GM12878 (cell line): ENCODE results near the gene FLRT1. TPM values are rescaled to one million over a fixed set of nuclear protein-coding genes. Genes with fewer than 3 reads are reported as not detected.

ENCODE experiments used
- ATAC-seq: fragments of 200-7000 bp; cut with Tn5 transposase; 3 replicates; pipeline ENCODE4 v1.9.1; 2020; ENCODE audit warnings: mild to moderate bottlenecking, moderate library complexity
- BruUV-seq: library from RNA; stranded (reverse); fragments of 400-500 nt; replicated peaks from 2 replicates; lab custom pipeline; 2021; lab: Mats Ljungman, UMichigan
- CTCF ChIA-PET: fragments of 300-600 bp; sonication (Branson Sonifier 250); formaldehyde crosslinking; extraction: SDS; loops from one replicate; lab custom pipeline; 2021; ENCODE audit warnings: inconsistent platforms; lab: Yijun Ruan, JAX
- POLR2A ChIA-PET: fragments of 350-600 bp; formaldehyde crosslinking; extraction: SDS; loops from one replicate; lab custom pipeline; 2021; ENCODE audit warnings: inconsistent platforms; lab: Charles Lee
- RAD21 ChIA-PET: fragments of 300-600 bp; sonication (Branson Sonifier 250); formaldehyde crosslinking; loops from one replicate; lab custom pipeline; 2023; ENCODE audit warnings: antibody characterized with exemption; ENCODE audit not compliant: unreplicated experiment; lab: Charles Lee
- SMC1A ChIA-PET: fragments of 300-600 bp; sonication (Branson Sonifier 250); formaldehyde crosslinking; loops from one replicate; lab custom pipeline; 2023; ENCODE audit not compliant: unreplicated experiment, uncharacterized antibody; lab: Charles Lee
- DNase-seq: peaks from one replicate; pipeline ENCODE4 v3.0.0-alpha.2; 2011; ENCODE audit warnings: low read depth, low spot score
- FAIRE-seq: peaks from 3 replicates; lab custom pipeline; 2011; peaks lifted over from hg19 to GRCh38; lab: Jason Lieb, UNC
- H2AFZ ChIP-seq: 2 replicates; pipeline ENCODE4 v1.6.0; 2011; ENCODE audit warnings: low read depth, low read length, control low read depth; ENCODE audit not compliant: control insufficient read depth
- H3K27ac ChIP-seq: 2 replicates; pipeline ENCODE4 v1.5.1; 2011; ENCODE audit warnings: control low read depth; ENCODE audit not compliant: control insufficient read depth, insufficient read depth
- H3K27me3 ChIP-seq, 2 experiments: replicated peaks in 1 of 2; 2 replicates each; pipeline versions ENCODE4 v1.6.0 to v1.6.1; 2011; ENCODE audit warnings: low read length in 1 of 2; ENCODE audit not compliant: control insufficient read depth in 2 of 2, insufficient read depth in 2 of 2
- H3K36me3 ChIP-seq, 2 experiments: 2 replicates each; pipeline ENCODE4 v1.5.1; 2011; ENCODE audit warnings: low read length in 1 of 2; ENCODE audit not compliant: control insufficient read depth in 2 of 2, insufficient read depth in 2 of 2
- H3K4me1 ChIP-seq: 2 replicates; pipeline ENCODE4 v1.6.1; 2011; ENCODE audit warnings: mild to moderate bottlenecking, low read length, moderate library complexity, mixed read lengths; ENCODE audit not compliant: control insufficient read depth, insufficient read depth
- H3K4me2 ChIP-seq: 2 replicates; pipeline ENCODE4 v1.6.0; 2011; ENCODE audit warnings: control low read depth; ENCODE audit not compliant: control insufficient read depth, insufficient read depth
- H3K4me3 ChIP-seq: fragments of 200-600 bp; sonication (generic); 2 replicates; pipeline ENCODE4 v1.5.1; 2016
- H3K79me2 ChIP-seq: 2 replicates; pipeline ENCODE4 v1.6.0; 2011; ENCODE audit warnings: low read length; ENCODE audit not compliant: control insufficient read depth, insufficient read depth
- H3K9ac ChIP-seq: 2 replicates; pipeline ENCODE4 v1.8.0; 2011; ENCODE audit warnings: low read length, control low read depth, mixed read lengths; ENCODE audit not compliant: control insufficient read depth, insufficient read depth
- H3K9me3 ChIP-seq: replicated peaks from 3 replicates; pipeline ENCODE4 v1.5.1; 2011; ENCODE audit warnings: mild to moderate bottlenecking, low read length; ENCODE audit not compliant: control insufficient read depth, insufficient read depth
- H4K20me1 ChIP-seq: 2 replicates; pipeline ENCODE4 v1.6.0; 2011; ENCODE audit not compliant: control insufficient read depth, insufficient read depth
- BACH1 ChIP-seq: fragments of 450-650 bp; IDR thresholded peaks from 2 replicates; pipeline ENCODE4 v1.6.1; 2017; ENCODE audit warnings: mild to moderate bottlenecking, borderline replicate concordance
- MTA2 ChIP-seq: fragments of 450-650 bp; IDR thresholded peaks from 2 replicates; pipeline ENCODE4 v1.6.1; 2016; ENCODE audit warnings: low read depth, mild to moderate bottlenecking, moderate library complexity
- MTA3 ChIP-seq: IDR thresholded peaks from 2 replicates; pipeline ENCODE4 v1.6.1; 2012; ENCODE audit warnings: low read length, inconsistent platforms, borderline replicate concordance
- NFXL1 ChIP-seq: fragments of 450-650 bp; IDR thresholded peaks from 2 replicates; pipeline ENCODE4 v1.6.1; 2017; ENCODE audit warnings: antibody characterized with exemption, mild to moderate bottlenecking, borderline replicate concordance
- TCF3 ChIP-seq: IDR thresholded peaks from 2 replicates; pipeline ENCODE4 v1.6.1; 2012; ENCODE audit warnings: low read depth, mild to moderate bottlenecking, low read length, borderline replicate concordance; ENCODE audit not compliant: insufficient read depth
- USF1 ChIP-seq: IDR thresholded peaks from 2 replicates; pipeline ENCODE4 v1.6.1; 2011; ENCODE audit warnings: borderline replicate concordance, low read depth, mild to moderate bottlenecking, moderate library complexity, mixed read lengths, low read length; ENCODE audit not compliant: insufficient read depth; ENCODE audit errors: extremely low read length
- WGBS: methylation state at CpG from one replicate; pipeline ENCODE4 v1.1.6; 2016; ENCODE audit warnings: low lambda C conversion rate; ENCODE audit not compliant: insufficient replicate concordance, insufficient coverage; ENCODE audit errors: missing lambda C conversion rate; 5-methylcytosine and 5-hydroxymethylcytosine counted together
- in situ Hi-C: fragments of 300-500 bp; cut with MboI; formaldehyde crosslinking; loops from 9 replicates; pipeline ENCODE4 v1.14.3; 2018; ENCODE audit warnings: mixed read lengths
- intact Hi-C: fragments of 100-400 bp; cut with micrococcal nuclease; formaldehyde crosslinking; loops from one replicate; pipeline ENCODE4 v1.14.2; 2022; ENCODE audit not compliant: unreplicated experiment
- polyA plus RNA-seq, 11 experiments: library from polyadenylated mRNA; depleted of rRNA in 4 of 11; unstranded in 6 of 11; stranded (reverse) in 5 of 11; fragments of >200 nt; fragmentation: Nextera tagmentation in 4 of 11; fragmentation: Illumina TruSeq in 1 of 11; extraction: Ambion mirVana in 4 of 11; extraction: Trizol in 1 of 11; gene quantifications; 1 replicate in 1 of 11; 2 replicates in 10 of 11; pipeline versions ENCODE4 v1.2.1 to v1.2.3, GENCODE V29; 2011 to 2016; ENCODE audit warnings: inconsistent platforms in 2 of 11, missing spikeins in 2 of 11, low read depth in 1 of 11
- total RNA-seq, 4 experiments: library from RNA; depleted of rRNA in 3 of 4; stranded (reverse); fragments of >200 nt in 3 of 4; fragmentation: Illumina TruSeq in 1 of 4; extraction: Trizol in 1 of 4; gene quantifications; 2 replicates each; pipeline versions ENCODE4 v1.2.1 to v1.2.3, GENCODE V29; 2013 to 2021

FLRT1 gene
- total and polyA plus RNA-seq, 10 of the 15 experiments (the other 5 are each of a cell fraction or from before 2014, with no cell fraction given), result 0.10 to 0.12 TPM; not detected in 8

DNA sequence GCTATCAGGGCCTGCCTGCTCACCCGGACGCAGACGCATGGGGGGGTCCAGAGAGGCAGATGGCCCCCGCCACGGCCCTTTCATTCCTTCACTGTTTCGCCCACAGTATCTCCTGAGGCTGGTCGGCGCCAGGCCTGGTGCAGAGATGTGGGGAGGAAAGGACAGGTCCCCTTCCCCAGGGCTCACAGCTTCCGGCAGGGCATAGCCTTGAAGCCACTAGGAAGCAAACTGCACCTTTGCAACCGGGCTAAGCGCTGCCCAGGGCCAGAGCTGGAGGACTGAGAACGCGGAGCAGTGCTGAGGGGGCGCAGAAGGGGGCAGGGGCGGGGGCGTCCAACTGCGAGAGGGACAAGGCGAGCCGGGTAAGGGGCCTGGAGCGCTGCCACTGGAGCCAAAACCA lies 20.2 kb upstream of the FLRT1 start:
- ATAC-seq, result no peak
- H3K9ac ChIP-seq, result no peak overlapping the region
- no peaks in the 10 kb centered on the region for H3K79me2 ChIP-seq
- H3K27me3 ChIP-seq, result no peaks in the 10 kb centered on the region
- RAD21 ChIA-PET, result no interaction called here
- no peaks in the 10 kb centered on the region for H3K4me1 ChIP-seq
- BruUV-seq, result no TSS peak
- no peaks in the 10 kb centered on the region for H4K20me1 ChIP-seq
- H3K36me3 ChIP-seq, result no peaks in the 10 kb centered on the region
- intact Hi-C loops, result no loop called here
- H3K27ac ChIP-seq, result no peak overlapping the region
- no peak for FAIRE-seq
- WGBS, result 27% methylated on average over 20 of the region's 20 CpGs
- H3K4me3 ChIP-seq, result no peak overlapping the region
- no peak overlapping the region for H3K4me2 ChIP-seq
- H3K9me3 ChIP-seq, result peaks cover under 1% of the 10 kb centered on the region; the same call in 2 of the 3 replicates
- in situ Hi-C loops, result no loop called here
- SMC1A ChIA-PET, result no interaction called here
- H2AFZ ChIP-seq, result no peak overlapping the region
- no peak for DNase-seq
- TF ChIP-seq NFXL1 (no peak), BACH1 (no peak), USF1 (no peak), MTA3 (no peak), MTA2 (no peak), TCF3 (no peak)
- CTCF ChIA-PET, result no interaction called here
- POLR2A ChIA-PET, result no interaction called here
